AG04450 (cell line): ENCODE data around the gene HOXD12. TPM values are rescaled to one million over a fixed set of nuclear protein-coding genes. Genes with fewer than 3 reads are reported as not detected.

Experiments
- CTCF ChIA-PET: fragments of 300-600, 350-600 bp; formaldehyde crosslinking; extraction: SDS; loops from one replicate; lab custom pipeline; 2022; ENCODE audit warnings: antibody characterized with exemption, inconsistent platforms; lab: Charles Lee
- POLR2A ChIA-PET: fragments of 350-600 bp; formaldehyde crosslinking; extraction: SDS; loops from one replicate; lab custom pipeline; 2021; ENCODE audit warnings: antibody characterized with exemption, inconsistent platforms; lab: Yijun Ruan, JAX
- DNase-seq: peaks from one replicate; pipeline ENCODE4 v3.0.0-alpha.2; 2011; ENCODE audit warnings: low read depth, low spot score
- H3K27ac ChIP-seq: one replicate; pipeline ENCODE4 v1.5.1; 2012; ENCODE audit warnings: low read depth, low read length, control low read depth
- H3K27me3 ChIP-seq: one replicate; pipeline ENCODE4 v1.6.0; 2012; ENCODE audit warnings: low read length; ENCODE audit not compliant: control insufficient read depth, insufficient read depth
- H3K4me3 ChIP-seq: 2 replicates; pipeline ENCODE4 v1.5.1; 2011; ENCODE audit warnings: mild to moderate bottlenecking, low read depth, low read length, control low read depth
- H3K9me3 ChIP-seq: 2 replicates; pipeline ENCODE4 v1.5.1; 2012; ENCODE audit warnings: low read length; ENCODE audit not compliant: control insufficient read depth, insufficient read depth
- polyA plus RNA-seq: library from polyadenylated mRNA; depleted of rRNA; stranded (reverse); fragments of >200 nt; gene quantifications from 2 replicates; pipeline ENCODE4 v1.2.3, GENCODE V29; 2011
- TF ChIP-seq, protein P1 (sequence below): IDR thresholded peaks from 2 replicates; pipeline ENCODE4 v1.5.1; 2011; ENCODE audit warnings: low read depth, low read length, control low read depth, inconsistent platforms

HOXD12 gene
- polyA plus RNA-seq, 1 experiment = not detected

DNA sequence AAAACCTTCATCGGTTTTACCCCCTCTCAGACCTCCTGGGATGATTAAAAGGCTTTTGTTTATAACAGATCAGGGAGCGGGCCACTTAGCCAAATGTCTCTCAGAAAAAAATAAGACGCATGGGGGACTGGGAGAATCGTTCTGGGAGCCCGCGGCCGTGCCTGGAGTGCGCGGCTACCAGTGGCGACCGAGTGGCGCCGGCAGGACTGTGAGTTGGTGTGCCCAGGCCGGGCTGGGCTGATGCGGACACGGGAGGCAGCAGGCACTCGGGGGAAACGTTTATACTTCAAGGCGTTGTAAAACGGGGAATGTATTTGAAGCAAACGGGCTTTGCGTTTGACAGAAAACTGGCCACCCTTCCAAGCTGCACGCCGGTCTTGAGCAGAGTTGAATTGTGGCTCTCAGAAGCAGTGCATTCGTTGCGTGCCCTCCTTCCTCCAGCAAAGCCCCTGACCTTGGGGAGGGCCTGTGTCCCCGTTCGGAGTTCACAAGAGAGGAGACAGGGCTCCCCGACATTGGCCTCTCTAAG, 12.3 kb downstream of the HOXD12 start:
- no peak for DNase-seq
- POLR2A ChIA-PET = no interaction called here
- Histone ChIP-seq H3K4me3 (no peak overlapping the region), H3K27me3 (peaks cover 91% of the 10 kb centered on the region), H3K27ac (no peak overlapping the region), H3K9me3 (peaks cover 17% of the 10 kb centered on the region; the same call in 1 of the 2 replicates)
- CTCF ChIA-PET = interaction anchor here (0.9 to 3.3 kb wide), 5 partner anchors 15 to 1032 kb away, joined by 3 to 16 read pairs (median 8); no protein-coding TSS in a partner anchor
- TF ChIP-seq, protein P1, sequence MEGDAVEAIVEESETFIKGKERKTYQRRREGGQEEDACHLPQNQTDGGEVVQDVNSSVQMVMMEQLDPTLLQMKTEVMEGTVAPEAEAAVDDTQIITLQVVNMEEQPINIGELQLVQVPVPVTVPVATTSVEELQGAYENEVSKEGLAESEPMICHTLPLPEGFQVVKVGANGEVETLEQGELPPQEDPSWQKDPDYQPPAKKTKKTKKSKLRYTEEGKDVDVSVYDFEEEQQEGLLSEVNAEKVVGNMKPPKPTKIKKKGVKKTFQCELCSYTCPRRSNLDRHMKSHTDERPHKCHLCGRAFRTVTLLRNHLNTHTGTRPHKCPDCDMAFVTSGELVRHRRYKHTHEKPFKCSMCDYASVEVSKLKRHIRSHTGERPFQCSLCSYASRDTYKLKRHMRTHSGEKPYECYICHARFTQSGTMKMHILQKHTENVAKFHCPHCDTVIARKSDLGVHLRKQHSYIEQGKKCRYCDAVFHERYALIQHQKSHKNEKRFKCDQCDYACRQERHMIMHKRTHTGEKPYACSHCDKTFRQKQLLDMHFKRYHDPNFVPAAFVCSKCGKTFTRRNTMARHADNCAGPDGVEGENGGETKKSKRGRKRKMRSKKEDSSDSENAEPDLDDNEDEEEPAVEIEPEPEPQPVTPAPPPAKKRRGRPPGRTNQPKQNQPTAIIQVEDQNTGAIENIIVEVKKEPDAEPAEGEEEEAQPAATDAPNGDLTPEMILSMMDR = no peak

DNA sequence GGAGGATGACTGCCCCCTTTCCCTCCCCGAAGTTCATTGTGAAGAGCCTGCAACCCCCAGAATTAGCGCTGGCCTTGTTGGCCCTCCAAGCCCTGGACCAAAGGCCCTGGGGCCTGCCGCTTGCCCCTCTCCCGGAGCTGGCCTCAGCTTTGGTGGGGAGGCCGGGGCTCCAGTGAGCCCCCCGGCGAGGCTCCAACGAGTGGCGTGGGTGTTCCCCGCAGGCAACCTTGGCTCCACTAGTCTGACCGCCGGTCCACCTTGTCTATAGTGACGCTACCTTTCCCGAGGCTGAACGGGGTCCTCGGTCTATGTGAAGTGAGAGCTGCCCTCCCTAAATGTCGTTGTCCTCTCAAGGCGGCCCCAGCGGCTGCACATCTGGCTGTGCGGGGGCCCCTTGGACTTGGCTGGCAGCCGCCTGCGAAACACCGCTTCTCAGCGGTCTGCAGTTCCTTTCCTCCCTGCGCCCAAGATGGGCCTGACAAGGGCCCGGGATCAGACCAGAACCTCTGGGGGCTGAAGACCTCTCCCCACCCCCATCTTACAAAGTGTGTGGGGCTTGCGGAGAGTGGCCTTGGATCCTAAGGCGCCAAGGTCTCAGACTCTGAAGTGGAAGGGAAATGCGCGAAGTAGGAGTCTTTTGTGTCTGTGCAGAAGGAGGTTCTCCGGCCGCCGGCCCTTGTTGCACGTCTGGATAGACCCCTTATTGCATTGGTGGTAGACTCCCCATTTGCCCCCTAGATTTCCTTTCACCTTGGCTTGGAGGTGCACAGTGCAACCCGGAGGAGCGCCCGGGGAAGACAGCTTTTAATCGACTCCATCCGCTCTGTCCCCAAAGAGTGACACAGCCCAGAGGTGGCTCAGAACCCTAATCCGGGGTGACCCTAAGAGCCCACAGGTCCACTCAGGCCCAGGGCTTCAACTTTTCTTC, 13.0 kb downstream of the HOXD12 start:
- ChIA-PET CTCF (interaction anchor here (0.6 to 3.3 kb wide), 7 partner anchors 15 to 1513 kb away, joined by 3 to 16 read pairs (median 3); no protein-coding TSS in a partner anchor), POLR2A (no interaction called here)
- Histone ChIP-seq H3K9me3 (peaks cover 23% of the 10 kb centered on the region; the same call in 1 of the 2 replicates), H3K27ac (no peak overlapping the region), H3K27me3 (peaks cover 94% of the 10 kb centered on the region), H3K4me3 (no peak overlapping the region)
- DNase-seq = no peak
- TF ChIP-seq, protein P1 = no peak

DNA sequence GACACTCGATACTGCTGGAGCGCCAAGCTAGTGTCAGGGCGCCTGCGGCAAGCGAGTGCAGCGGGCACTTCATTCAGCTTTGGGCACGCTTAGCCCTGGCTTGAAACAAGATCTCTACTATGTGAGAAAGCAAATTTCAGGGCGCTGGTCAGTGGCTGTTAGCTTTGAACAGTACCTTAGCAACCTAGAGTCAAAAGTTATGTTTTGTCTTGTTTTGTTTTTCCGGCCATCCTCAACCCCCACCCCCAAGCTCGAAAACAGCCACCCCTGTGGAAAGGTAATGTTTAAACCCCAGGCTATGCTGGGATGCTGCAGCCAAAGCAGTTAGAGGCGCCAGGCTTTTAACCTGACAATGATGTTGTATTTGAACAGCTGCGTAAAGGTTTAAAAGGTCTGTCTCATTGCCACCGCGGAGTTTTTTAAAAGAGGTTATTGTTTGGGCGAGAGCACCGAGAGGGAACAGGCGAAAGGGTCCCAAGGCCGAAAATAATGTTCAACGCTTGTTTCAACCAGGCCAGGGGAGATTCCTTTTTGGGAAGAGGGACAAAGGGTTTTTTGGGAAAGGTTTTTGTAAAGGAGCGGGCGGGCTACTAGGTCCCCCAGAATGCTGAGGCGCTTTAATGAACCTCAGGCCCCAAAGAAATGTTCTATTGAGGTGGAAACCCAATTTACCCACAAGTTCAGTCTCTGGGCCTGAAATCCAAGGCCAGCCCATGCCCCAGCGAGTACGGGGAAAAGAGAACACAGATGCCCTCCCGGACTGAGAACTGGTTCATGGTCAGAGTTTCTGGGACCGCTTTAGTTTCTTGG, 14.7 kb downstream of the HOXD12 start:
- TF ChIP-seq, protein P1 = no peak
- no peak overlapping the region for H3K4me3 ChIP-seq
- H3K9me3 ChIP-seq = peaks cover 24% of the 10 kb centered on the region; the same call in 1 of the 2 replicates
- DNase-seq = no peak
- no peak overlapping the region for H3K27ac ChIP-seq
- CTCF ChIA-PET = interaction anchor here (0.8 to 1.0 kb wide), 5 partner anchors 12 to 1030 kb away, joined by 3 read pairs; no protein-coding TSS in a partner anchor
- peaks cover 97% of the 10 kb centered on the region for H3K27me3 ChIP-seq
- POLR2A ChIA-PET = no interaction called here

DNA sequence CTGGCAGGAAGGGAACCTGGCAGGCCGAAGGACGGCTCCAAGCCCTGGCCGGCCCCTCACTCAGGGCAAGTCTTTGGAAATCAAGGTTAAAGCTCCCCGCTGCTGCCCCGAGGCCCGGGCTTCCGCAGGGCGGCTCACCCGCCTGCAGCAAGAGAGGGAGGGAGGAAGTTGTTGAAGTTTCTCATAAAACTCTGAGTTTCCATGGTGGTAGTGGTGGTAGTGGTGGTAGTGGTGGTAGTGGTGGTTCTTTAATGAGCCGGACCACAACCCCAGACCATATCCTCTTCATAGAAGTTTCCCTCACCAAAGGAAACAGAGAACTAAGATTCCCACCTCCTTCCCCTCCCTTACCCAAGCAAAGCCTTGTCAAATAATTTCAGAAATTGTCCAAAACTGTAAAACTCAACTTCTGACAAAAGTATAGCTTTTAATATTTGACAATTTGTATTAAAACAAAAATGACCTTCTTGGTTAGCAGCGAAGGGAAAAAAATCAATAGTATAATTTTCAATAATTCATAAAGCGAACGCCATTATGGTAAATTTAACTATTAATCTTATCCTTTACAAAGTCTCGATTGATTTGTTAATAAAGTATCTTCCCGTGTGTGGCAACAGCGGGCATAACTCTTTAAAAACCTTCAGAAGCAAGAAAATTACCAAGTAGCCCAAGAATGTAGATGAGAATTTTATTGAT, 15.5 kb downstream of the HOXD12 start:
- POLR2A ChIA-PET = no interaction called here
- CTCF ChIA-PET = interaction anchor here (0.8 to 0.9 kb wide), 2 partner anchors 12 to 537 kb away, joined by 3 read pairs; no protein-coding TSS in a partner anchor
- Histone ChIP-seq H3K27ac (no peak overlapping the region), H3K9me3 (peaks cover 24% of the 10 kb centered on the region; the same call in 1 of the 2 replicates), H3K27me3 (peaks cover 97% of the 10 kb centered on the region), H3K4me3 (no peak overlapping the region)
- no peak for DNase-seq
- TF ChIP-seq, protein P1 = no peak
